GM21825 (cell line): ENCODE results near the gene C1orf50.
A peak's percentile ranks its signal among the peaks of the same experiment; 100 is the strongest.

ENCODE experiments used
- ATAC-seq: cut with Tn5 transposase; IDR thresholded peaks from one replicate; pipeline ENCODE4 v1.9.1; 2021; ENCODE audit warnings: mild to moderate bottlenecking, moderate library complexity; ENCODE audit not compliant: unreplicated experiment

C1orf50 gene

GRCh38 chr1:42758641-42759040 lies 8.4 kb upstream of the C1orf50 start:
- ATAC-seq, result no peak

GRCh38 chr1:42759114-42759513 lies 7.9 kb upstream of the C1orf50 start:
- ATAC-seq, result no peak

GRCh38 chr1:42761567-42761966 lies 5.5 kb upstream of the C1orf50 start:
- no peak for ATAC-seq

- no peak for ATAC-seq
Measured at GRCh38 chr1:42762269-42762668, 4.8 kb upstream of the C1orf50 start.

- no peak for ATAC-seq
Measured at GRCh38 chr1:42765269-42765668, 1.8 kb upstream of the C1orf50 start.

- peak; percentile 22 for ATAC-seq
Measured at GRCh38 chr1:42765832-42766740, 963 bp upstream of the C1orf50 start.

- peak; percentile 12 for ATAC-seq
Measured at GRCh38 chr1:42767510-42768000, 506 bp downstream of the C1orf50 start.

GRCh38 chr1:42768172-42768571 lies 1.1 kb downstream of the C1orf50 start:
- no peak for ATAC-seq

- no peak for ATAC-seq
Measured at GRCh38 chr1:42769811-42770210, 2.8 kb downstream of the C1orf50 start.

GRCh38 chr1:42773420-42773819 lies 6.4 kb downstream of the C1orf50 start:
- ATAC-seq, result no peak

GRCh38 chr1:42774928-42775526 lies 8.0 kb downstream of the C1orf50 start:
- ATAC-seq, result no peak

GRCh38 chr1:42776502-42776901 lies 9.5 kb downstream of the C1orf50 start:
- no peak for ATAC-seq

GRCh38 chr1:42777852-42778251 lies 10.8 kb downstream of the C1orf50 start:
- no peak for ATAC-seq

- ATAC-seq, result no peak
Measured at GRCh38 chr1:42779725-42780124, 12.7 kb downstream of the C1orf50 start.

- no peak for ATAC-seq
Measured at GRCh38 chr1:42780176-42780575, 13.1 kb downstream of the C1orf50 start.

- ATAC-seq, result no peak
Measured at GRCh38 chr1:42783092-42783491, 16.0 kb downstream of the C1orf50 start.

GRCh38 chr1:42784547-42784945 lies 17.5 kb downstream of the C1orf50 start:
- ATAC-seq, result no peak

- ATAC-seq, result no peak
Measured at GRCh38 chr1:42784946-42785693, 18.1 kb downstream of the C1orf50 start, which contains the start of gene TMEM269. TSS of gene TMEM269 (plus strand) at chr1:42784991. CDS start at chr1:42789894, 4,903 bp downstream.

GRCh38 chr1:42786097-42786496 lies 19.0 kb downstream of the C1orf50 start:
- ATAC-seq, result no peak

- ATAC-seq, result no peak
Measured at GRCh38 chr1:42788021-42788420, 21.0 kb downstream of the C1orf50 start.

GRCh38 chr1:42793824-42794223 lies 26.8 kb downstream of the C1orf50 start:
- ATAC-seq, result no peak
